M059J (cell line): ENCODE data around the gene LCAT. TPM values are rescaled to one million over a fixed set of nuclear protein-coding genes. Genes with fewer than 3 reads are reported as not detected.
A peak's percentile ranks its signal among the peaks of the same experiment; 100 is the strongest.
"Not testable (repeated sequence)": the region's sequence is repeated elsewhere in the genome, so short reads cannot be mapped to it uniquely, and the experiment has no call there.

Experiments used
- DNase-seq: peaks from one replicate; pipeline ENCODE4 v3.0.0-alpha.2; 2012; ENCODE audit warnings: low read depth
- total RNA-seq: library from RNA; depleted of rRNA; stranded (reverse); fragments of >200 nt; shearing (Covaris generic); gene quantifications from 2 replicates; pipeline ENCODE4 v1.2.3, GENCODE V29; 2014; rRNA removed

The LCAT gene, protein sequence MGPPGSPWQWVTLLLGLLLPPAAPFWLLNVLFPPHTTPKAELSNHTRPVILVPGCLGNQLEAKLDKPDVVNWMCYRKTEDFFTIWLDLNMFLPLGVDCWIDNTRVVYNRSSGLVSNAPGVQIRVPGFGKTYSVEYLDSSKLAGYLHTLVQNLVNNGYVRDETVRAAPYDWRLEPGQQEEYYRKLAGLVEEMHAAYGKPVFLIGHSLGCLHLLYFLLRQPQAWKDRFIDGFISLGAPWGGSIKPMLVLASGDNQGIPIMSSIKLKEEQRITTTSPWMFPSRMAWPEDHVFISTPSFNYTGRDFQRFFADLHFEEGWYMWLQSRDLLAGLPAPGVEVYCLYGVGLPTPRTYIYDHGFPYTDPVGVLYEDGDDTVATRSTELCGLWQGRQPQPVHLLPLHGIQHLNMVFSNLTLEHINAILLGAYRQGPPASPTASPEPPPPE
- 4.6 and 5.2 TPM in 2 replicates for total RNA-seq

DNA sequence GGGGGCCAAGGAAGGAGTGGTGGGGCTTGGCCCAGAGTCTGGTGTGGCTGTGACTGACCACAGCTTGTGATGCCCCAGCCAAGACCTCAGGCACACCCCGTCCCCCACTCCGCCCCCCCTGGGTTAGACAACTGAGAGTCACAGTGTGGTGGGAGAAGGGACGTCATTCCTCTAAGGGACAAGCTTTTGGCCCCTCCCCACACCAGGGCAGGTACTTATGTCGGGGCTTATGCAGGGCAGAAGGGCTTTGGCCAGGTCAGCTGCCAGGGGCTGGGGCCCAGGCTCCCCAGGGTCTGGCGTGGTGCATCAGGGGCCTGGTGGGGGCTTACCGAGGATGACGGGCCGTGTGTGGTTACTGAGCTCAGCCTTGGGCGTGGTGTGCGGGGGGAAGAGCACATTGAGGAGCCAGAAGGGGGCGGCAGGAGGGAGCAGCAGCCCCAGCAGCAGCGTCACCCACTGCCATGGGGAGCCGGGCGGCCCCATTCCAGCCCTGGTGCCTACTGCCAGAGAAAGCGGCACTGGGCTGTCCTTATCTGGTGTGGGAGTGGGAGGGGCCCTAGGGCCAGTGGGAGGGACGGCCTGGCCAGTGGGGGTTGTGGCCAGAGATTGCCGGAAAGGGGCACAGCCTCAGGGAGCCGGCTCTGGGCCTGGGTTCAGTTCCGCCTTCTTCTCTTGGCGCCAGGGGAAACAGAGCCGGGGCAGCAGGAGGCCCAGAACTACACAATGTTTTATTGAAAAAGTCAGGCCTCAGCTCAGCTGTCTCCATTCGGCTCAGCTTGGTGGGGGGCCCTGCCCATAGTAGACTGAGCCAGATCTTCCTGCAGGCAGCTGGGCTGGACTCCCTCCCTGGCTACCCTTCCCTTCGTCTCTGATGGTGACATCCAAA is at the start of gene LCAT:
Gene LCAT (minus strand): TSS at position 502 of the 886 bp plus-strand sequence. CDS start 19 bp downstream, at position 483.
- DNase-seq: peak; percentile 8

GRCh38 chr16:67993207-67994039 is 49.5 kb upstream of the LCAT start:
- DNase-seq: peak; percentile 55

DNA sequence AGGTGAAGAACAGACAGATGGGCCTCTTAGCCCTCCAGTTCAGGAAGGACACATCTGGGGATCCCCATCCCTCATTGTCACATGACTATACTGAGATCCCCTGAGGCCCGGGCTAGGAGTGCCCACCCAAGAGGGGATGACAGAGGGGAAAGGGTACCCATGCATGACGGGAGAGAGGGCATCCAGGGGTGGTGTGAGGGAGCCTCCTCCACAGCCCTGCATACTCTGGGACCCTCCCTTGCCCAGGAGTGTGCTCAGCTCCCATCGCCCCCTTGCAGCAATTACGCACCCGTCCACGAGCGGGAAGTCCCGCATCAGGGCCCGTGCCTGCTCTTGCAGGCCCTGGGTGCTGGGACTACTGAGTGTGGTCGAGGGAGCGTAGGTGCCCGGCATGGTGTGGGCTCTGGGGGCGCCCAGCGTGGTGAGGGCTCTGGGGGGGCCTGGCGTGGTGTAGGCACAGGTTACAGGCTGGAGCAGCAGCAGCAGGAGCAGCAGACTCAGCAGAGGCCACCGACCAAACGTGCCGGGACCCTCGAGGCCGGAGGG is 48.8 kb upstream of the LCAT start:
- no peak for DNase-seq

DNA sequence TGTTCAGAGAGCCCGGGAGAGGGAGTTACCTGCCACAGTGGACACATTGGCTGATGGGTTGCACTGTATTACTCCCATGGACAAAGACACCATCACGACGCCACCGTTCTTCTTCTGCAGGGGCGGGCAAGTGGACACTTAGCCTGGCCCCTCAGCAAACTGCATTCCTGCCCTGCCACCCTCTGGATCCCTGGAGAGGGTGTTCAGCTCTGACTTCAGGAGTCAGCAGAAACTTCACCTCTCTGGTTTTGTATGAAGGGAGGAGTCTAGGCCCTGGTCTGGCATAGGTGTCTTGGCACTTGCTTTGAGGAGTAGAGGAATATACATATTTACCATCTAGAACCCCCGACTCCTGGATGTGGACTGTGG is 46.1 kb upstream of the LCAT start:
- no peak for DNase-seq

- no peak for DNase-seq
These were observed 45.5 kb upstream of the LCAT start for GRCh38 chr16:67989322-67990017.

GRCh38 chr16:67988675-67989074 is 44.8 kb upstream of the LCAT start:
- no peak for DNase-seq

DNA sequence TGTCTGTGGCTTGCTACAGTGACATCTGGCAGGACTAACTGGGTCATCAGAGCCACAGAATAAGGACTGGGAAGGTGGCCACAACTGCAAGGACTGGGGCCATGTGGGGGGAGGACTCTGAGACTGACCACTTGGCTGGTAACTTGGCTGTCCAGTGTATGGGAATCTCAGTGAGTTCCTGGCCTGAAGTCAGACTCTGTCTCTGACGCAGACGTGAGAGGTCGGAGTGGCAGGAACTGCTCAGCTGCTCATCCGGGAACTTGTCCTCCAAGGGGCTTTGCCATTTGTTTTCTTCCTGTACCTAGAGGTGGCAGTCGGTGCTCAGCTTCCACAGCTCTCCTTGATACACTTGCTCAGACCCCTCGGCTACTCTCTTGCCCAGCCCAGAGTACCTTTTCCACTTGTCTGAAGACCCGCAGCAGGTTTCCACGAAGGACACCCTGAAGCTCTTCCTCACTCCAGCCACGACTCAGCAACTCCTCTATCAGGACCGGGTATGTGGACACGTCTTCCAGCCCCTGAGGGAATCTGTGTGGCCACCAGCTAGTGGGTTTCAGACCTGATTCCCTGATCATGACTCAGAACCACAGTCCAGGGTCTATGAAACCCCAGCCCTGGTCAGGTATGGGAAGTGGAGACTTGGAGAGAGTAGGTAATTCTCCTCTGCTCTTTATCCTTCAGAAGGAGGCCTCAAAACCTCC is 43.7 kb upstream of the LCAT start:
- DNase-seq: peak; percentile 89

GRCh38 chr16:67986949-67987348 is 43.0 kb upstream of the LCAT start:
- no peak for DNase-seq

DNA sequence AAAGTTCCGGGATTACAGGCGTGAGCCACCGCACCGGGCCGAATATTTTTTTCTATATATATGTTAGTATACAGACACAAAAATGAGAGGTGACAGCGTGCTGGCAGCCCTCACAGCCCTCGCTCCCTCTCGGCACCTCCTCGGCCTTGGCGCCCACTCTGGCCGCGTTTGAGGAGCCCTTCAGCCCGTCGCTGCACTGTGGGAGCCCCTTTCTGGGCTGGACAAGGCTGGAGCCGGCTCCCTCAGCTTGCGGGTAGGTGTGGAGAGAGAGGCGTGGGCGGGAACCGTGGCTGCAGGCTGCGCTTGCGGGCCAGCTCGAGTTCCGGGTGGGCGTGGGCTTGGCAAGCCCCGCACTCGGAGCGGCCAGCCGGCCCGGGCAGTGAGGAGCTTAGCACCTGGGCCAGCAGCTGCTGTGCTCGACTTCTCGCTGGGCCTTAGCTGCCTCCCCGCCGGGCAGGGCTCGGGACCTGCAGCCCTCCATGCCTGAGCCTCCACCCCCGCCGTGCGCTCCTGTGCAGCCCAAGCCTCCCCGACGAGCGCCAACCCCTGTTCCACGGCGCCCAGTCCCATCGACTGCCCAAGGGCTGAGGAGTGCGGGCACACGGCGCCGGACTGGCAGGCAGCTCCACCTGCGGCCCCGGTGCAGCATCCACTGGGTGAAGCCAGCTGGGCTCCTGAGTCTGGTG is 38.2 kb upstream of the LCAT start:
- DNase-seq: no peak

- DNase-seq: no peak
These were observed 36.2 kb upstream of the LCAT start, which contains the start of gene DPEP3 for GRCh38 chr16:67979955-67980678. DPEP3 (minus strand) TSS chr16:67980499; CDS start chr16:67980380, 119 bp downstream.

- DNase-seq: no peak
These were observed 33.7 kb upstream of the LCAT start for GRCh38 chr16:67977469-67978227.

- no peak for DNase-seq
These were observed 33.1 kb upstream of the LCAT start for GRCh38 chr16:67977005-67977404.

- no peak for DNase-seq
These were observed 32.3 kb upstream of the LCAT start for GRCh38 chr16:67976205-67976604.

GRCh38 chr16:67975321-67976105 is 31.6 kb upstream of the LCAT start:
- DNase-seq: no peak

GRCh38 chr16:67972285-67972684 is 28.4 kb upstream of the LCAT start:
- not testable (repeated sequence) for DNase-seq

DNA sequence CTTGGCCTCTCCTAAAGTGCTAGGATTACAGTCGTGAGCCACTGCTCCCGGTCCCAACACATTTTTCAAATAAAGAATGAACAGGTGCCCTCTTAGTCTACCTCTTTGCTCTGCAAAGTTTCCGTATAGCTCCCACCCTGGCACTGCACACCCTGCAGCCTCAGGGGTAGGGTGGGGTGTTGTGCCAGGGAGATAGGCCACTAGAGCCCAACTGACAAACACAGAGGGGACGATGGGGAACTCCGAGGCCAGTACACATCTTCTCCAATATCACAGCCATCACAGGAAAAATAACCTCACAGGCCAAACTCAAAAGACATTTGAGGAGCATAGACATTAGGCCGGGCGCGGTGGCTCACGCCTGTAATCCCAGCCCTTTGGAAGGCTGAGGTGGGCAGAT is 27.2 kb upstream of the LCAT start:
- no peak for DNase-seq
